HepG2 (cell line): ENCODE data around the gene CLEC16A. TPM values are rescaled to one million over a fixed set of nuclear protein-coding genes. Genes with fewer than 3 reads are reported as not detected.
A peak's percentile ranks its signal among the peaks of the same experiment; 100 is the strongest.

ENCODE experiments used
- BCL6 ChIP-seq: IDR thresholded peaks from 2 replicates; pipeline ENCODE4 v1.6.1; 2016; ENCODE audit warnings: missing genetic modification reagents, missing compliant biosample characterization
- FOSL2 ChIP-seq: sonication (generic); formaldehyde crosslinking; IDR thresholded peaks from 2 replicates; pipeline ENCODE4 v1.4.0; 2020; ENCODE audit warnings: missing genetic modification reagents
- MEF2D ChIP-seq: sonication (generic); formaldehyde crosslinking; IDR thresholded peaks from 2 replicates; pipeline ENCODE4 v1.5.1; 2020; ENCODE audit warnings: mild to moderate bottlenecking, missing genetic modification reagents
- MYC ChIP-seq: sonication (generic); formaldehyde crosslinking; IDR thresholded peaks from 2 replicates; pipeline ENCODE4 v1.9.0; 2021; ENCODE audit warnings: missing genetic modification reagents, borderline replicate concordance
- NFIC ChIP-seq: IDR thresholded peaks from 2 replicates; pipeline ENCODE4 v1.6.1; 2012; ENCODE audit warnings: mild to moderate bottlenecking, low read length, inconsistent platforms
- REL ChIP-seq: sonication (generic); formaldehyde crosslinking; conservative IDR thresholded peaks from 2 replicates; pipeline ENCODE4 v1.8.0; 2022; ENCODE audit warnings: mild to moderate bottlenecking, missing genetic modification reagents, moderate library complexity
- SMAD3 ChIP-seq: sonication (generic); formaldehyde crosslinking; IDR thresholded peaks from 2 replicates; pipeline ENCODE4 v1.4.0; 2020; ENCODE audit warnings: missing genetic modification reagents
- ZBED4 ChIP-seq: sonication (generic); formaldehyde crosslinking; IDR thresholded peaks from 2 replicates; pipeline ENCODE4 v1.4.0; 2020; ENCODE audit warnings: missing genetic modification reagents, borderline replicate concordance
- ZBTB38 ChIP-seq: sonication (generic); formaldehyde crosslinking; IDR thresholded peaks from 2 replicates; pipeline ENCODE4 v1.5.1; 2020; ENCODE audit warnings: mild to moderate bottlenecking, missing genetic modification reagents
- ZNF546 ChIP-seq: sonication (generic); formaldehyde crosslinking; conservative IDR thresholded peaks from 2 replicates; pipeline ENCODE4 v1.8.1; 2023; ENCODE audit warnings: mild to moderate bottlenecking, missing genetic modification reagents
- ZNF766 ChIP-seq: sonication (generic); formaldehyde crosslinking; IDR thresholded peaks from 2 replicates; pipeline ENCODE4 v1.5.0; 2020; ENCODE audit warnings: missing genetic modification reagents, borderline replicate concordance
- ZNF788 ChIP-seq: sonication (generic); formaldehyde crosslinking; IDR thresholded peaks from 2 replicates; pipeline ENCODE4 v1.5.0; 2020; ENCODE audit warnings: mild to moderate bottlenecking, missing genetic modification reagents, borderline replicate concordance
- ZNF891 ChIP-seq: sonication (generic); formaldehyde crosslinking; IDR thresholded peaks from 2 replicates; pipeline ENCODE4 v1.5.0; 2020; ENCODE audit warnings: mild to moderate bottlenecking, missing genetic modification reagents
- polyA plus RNA-seq, 8 experiments: library from polyadenylated mRNA; depleted of rRNA in 3 of 8; stranded (reverse) in 7 of 8; unstranded in 1 of 8; fragments of >200 nt; fragmentation: Illumina TruSeq in 4 of 8; extraction: Trizol in 4 of 8; gene quantifications; 2 replicates each; pipeline versions ENCODE4 v1.2.1 to v1.2.3, GENCODE V29; 2011 to 2016; ENCODE audit warnings: low read depth in 4 of 8, missing spikeins in 1 of 8, mixed read lengths in 1 of 8; ENCODE audit not compliant: insufficient read depth in 1 of 8
- total RNA-seq, 5 experiments: library from RNA; depleted of rRNA; stranded (reverse); fragments of >200 nt; fragmentation: Illumina TruSeq; extraction: Trizol; gene quantifications; 2 replicates each; pipeline ENCODE4 v1.2.3, GENCODE V29; 2016; ENCODE audit warnings: low read depth in 1 of 5
- TF ChIP-seq, protein P1 (sequence below): sonication (generic); formaldehyde crosslinking; IDR thresholded peaks from 2 replicates; pipeline ENCODE4 v1.4.0; 2020; ENCODE audit warnings: mild to moderate bottlenecking, missing genetic modification reagents
- TF ChIP-seq, protein P2 (sequence below): IDR thresholded peaks from 2 replicates; pipeline ENCODE4 v1.6.1; 2016; ENCODE audit warnings: mild to moderate bottlenecking
- TF ChIP-seq, protein P3 (sequence below): sonication (generic); formaldehyde crosslinking; IDR thresholded peaks from 2 replicates; pipeline ENCODE4 v1.4.0; 2020; ENCODE audit warnings: missing genetic modification reagents

CLEC16A gene
- total and polyA plus RNA-seq, 2 of the 13 experiments (the other 11 are each of a cell fraction or from before 2014, with no cell fraction given): 8.5 to 10.3 TPM

DNA sequence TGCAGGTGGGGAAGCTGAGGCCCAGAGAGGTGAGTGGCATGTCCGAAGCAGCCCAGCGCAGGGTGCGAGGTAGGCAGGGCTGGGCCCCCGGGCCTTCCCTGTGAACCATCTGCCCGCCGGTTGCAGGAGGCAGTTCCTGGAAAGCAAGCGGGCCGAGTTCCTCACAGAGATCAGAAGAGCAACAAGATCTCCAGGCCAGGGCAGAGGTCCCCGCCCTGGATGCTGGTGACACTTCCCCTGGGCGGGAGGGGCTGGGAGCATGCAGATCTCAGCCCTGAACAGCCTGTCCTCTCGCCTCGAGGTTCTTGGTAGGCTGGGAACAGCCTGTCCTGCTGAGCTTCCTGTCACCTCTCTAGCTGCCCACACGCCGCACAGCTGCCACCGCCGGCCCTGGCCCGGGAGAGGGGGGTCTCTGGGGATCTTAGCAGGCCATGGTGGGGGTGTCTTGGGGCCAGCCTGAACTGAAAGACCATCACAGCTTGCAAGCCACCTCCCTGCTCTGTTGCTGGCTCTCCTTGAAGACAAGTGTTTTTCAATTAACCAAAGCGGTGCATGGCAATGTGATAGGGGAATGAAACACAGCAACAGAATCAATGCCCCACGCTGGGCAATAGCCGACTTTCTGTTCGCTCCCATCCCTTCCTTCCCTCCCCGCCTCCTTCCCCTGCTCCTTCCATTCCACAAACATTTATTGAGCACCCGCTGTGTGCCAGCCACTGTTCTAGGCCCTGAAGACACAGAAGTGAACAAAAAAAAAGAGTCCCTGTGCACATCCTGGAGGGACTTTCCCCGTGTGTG lies 279.9 kb downstream of the CLEC16A start (continued):
- TF ChIP-seq ZNF546: peak; percentile 35; the same call in 1 of the 2 replicates
- TF ChIP-seq ZNF891 (CRISPR knock-in tag): no peak
- TF ChIP-seq FOSL2 (CRISPR knock-in tag): peak; percentile 43
- TF ChIP-seq, protein P1, sequence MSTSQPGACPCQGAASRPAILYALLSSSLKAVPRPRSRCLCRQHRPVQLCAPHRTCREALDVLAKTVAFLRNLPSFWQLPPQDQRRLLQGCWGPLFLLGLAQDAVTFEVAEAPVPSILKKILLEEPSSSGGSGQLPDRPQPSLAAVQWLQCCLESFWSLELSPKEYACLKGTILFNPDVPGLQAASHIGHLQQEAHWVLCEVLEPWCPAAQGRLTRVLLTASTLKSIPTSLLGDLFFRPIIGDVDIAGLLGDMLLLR (CRISPR knock-in tag): no peak
- peak; percentile 100 for TF ChIP-seq BCL6
- peak; percentile 53; the same call in 1 of the 2 replicates for TF ChIP-seq ZNF766
- TF ChIP-seq REL (CRISPR knock-in tag): no peak
- TF ChIP-seq NFIC: no peak
- peak; percentile 81 for TF ChIP-seq MYC (CRISPR knock-in tag)
- peak; percentile 55; the same call in 1 of the 2 replicates for TF ChIP-seq ZNF788 (CRISPR knock-in tag)
- 0 out of 2 replicates have a peak, but pooled peaks have one; percentile 53 for TF ChIP-seq SMAD3 (CRISPR knock-in tag)
- peak; percentile 48 for TF ChIP-seq ZBTB38 (CRISPR knock-in tag)
- TF ChIP-seq, protein P2, sequence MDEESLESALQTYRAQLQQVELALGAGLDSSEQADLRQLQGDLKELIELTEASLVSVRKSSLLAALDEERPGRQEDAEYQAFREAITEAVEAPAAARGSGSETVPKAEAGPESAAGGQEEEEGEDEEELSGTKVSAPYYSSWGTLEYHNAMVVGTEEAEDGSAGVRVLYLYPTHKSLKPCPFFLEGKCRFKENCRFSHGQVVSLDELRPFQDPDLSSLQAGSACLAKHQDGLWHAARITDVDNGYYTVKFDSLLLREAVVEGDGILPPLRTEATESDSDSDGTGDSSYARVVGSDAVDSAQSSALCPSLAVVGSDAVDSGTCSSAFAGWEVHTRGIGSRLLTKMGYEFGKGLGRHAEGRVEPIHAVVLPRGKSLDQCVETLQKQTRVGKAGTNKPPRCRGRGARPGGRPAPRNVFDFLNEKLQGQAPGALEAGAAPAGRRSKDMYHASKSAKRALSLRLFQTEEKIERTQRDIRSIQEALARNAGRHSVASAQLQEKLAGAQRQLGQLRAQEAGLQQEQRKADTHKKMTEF (CRISPR knock-in tag): peak; percentile 57; the same call in 1 of the 2 replicates
- TF ChIP-seq ZBED4: peak; percentile 55; the same call in 1 of the 2 replicates
- TF ChIP-seq MEF2D (CRISPR knock-in tag): peak; percentile 71; the same call in 1 of the 2 replicates
- TF ChIP-seq, protein P3, sequence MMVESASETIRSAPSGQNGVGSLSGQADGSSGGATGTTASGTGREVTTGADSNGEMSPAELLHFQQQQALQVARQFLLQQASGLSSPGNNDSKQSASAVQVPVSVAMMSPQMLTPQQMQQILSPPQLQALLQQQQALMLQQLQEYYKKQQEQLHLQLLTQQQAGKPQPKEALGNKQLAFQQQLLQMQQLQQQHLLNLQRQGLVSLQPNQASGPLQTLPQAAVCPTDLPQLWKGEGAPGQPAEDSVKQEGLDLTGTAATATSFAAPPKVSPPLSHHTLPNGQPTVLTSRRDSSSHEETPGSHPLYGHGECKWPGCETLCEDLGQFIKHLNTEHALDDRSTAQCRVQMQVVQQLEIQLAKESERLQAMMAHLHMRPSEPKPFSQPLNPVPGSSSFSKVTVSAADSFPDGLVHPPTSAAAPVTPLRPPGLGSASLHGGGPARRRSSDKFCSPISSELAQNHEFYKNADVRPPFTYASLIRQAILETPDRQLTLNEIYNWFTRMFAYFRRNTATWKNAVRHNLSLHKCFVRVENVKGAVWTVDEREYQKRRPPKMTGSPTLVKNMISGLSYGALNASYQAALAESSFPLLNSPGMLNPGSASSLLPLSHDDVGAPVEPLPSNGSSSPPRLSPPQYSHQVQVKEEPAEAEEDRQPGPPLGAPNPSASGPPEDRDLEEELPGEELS (CRISPR knock-in tag): peak; percentile 44; the same call in 1 of the 2 replicates
